ENCODE data around the gene ACVR1.

Gene ACVR1

DNA sequence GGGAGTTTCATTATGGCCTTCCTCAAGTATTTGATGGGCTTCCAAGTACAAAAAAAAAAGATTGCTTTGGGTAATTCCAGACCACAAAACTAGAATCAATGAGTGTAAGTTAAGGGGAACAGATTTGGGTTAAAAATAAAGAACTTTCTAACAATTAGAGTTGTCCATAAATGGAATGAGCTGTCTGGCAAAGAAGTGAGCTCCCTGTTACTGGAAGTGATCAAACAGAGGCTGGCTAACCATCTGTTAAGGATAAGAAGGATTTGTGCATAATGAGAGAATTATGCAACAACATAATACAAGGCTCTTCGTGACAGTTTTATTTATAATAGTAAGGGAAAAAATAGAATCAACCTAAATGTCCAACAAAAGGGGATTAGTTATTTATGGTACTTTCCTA lies 44.6 kb upstream of the ACVR1 start:
- TF ChIP-seq CTCF (IDR thresholded peaks at IDR 0.05; ENCODE audit: low read depth, low read length): no peak
- Histone ChIP-seq H3K36me3 (no peaks in the 10 kb centered on the region), H3K27me3 (ENCODE audit: insufficient read depth, low read depth, severe bottlenecking) (no peaks in the 10 kb centered on the region), H3K9me3 (ENCODE audit: severe bottlenecking) (no peaks in the 10 kb centered on the region), H3K27ac (no peak overlapping the region), H3K4me3 (ENCODE audit: low read depth, low read length) (no peak overlapping the region)
- DNase-seq: no peak

DNA sequence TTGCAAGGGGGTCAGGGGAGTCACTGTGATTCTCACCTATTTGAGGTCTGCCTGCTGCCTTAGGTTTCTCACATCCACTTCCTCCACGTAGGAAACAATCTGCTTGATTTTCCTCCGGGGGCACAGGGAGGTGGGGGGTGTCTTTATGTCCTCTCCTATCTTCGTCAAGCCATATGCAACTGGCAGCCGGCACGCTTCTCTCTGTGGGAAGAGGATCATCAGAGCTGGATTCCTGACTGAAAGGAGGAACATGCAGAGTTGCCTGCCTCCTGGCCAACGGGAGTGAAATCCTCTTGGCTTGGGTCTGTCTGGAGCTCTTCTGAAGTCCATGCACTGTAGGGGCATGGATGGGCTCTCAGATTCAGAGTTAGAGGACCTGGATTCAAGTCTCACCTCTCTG lies 43.1 kb upstream of the ACVR1 start:
- no peaks in the 10 kb centered on the region for H3K9me3 ChIP-seq (ENCODE audit: severe bottlenecking)
- no peak overlapping the region for H3K4me3 ChIP-seq (ENCODE audit: low read depth, low read length)
- H3K27me3 ChIP-seq (ENCODE audit: insufficient read depth, low read depth, severe bottlenecking): no peaks in the 10 kb centered on the region
- DNase-seq: no peak
- TF ChIP-seq CTCF (IDR thresholded peaks at IDR 0.05; ENCODE audit: low read depth, low read length): no peak
- H3K36me3 ChIP-seq: no peaks in the 10 kb centered on the region
- no peak overlapping the region for H3K27ac ChIP-seq

DNA sequence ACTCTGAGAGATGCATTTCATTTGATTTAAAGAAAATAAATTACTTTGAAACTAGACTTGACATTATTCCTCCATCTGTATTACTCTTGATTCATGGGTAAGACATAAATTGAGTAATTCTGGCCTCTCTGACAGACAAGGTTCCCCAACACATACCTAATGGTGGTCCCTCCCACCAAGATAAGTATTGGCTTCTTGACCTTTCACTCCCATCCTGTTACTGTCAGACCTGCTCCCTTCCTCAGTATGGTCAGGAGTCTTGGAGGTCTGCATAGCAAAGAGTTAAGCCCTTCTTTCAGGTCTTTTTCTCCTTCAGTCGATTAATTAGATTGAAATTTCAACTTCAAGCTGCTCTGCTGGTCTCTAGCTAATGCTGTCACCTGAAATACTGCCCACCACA lies 42.2 kb upstream of the ACVR1 start:
- no peak for DNase-seq
- H3K4me3 ChIP-seq (ENCODE audit: low read depth, low read length): no peak overlapping the region
- no peak for TF ChIP-seq CTCF (IDR thresholded peaks at IDR 0.05; ENCODE audit: low read depth, low read length)
- no peaks in the 10 kb centered on the region for H3K9me3 ChIP-seq (ENCODE audit: severe bottlenecking)
- H3K27me3 ChIP-seq (ENCODE audit: insufficient read depth, low read depth, severe bottlenecking): no peaks in the 10 kb centered on the region
- no peaks in the 10 kb centered on the region for H3K36me3 ChIP-seq
- H3K27ac ChIP-seq: no peak overlapping the region

DNA sequence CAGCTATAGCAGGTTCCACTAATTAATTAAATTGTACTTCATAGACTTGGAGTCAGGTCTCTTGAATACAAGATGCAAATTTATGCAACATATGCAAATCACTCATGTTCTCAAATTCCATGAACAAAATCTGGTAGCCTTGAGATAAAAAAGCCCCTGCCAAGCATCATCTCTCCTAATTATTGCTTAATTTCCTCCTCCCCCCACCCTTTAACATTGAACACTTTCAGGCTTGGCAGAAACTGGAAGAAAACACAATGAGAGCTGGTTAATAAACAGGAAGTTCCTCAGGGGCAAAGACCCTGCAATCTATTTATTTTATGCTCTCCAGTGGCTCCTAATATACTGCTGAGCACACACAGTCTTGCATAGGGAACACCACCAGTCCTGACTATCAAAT lies 35.6 kb upstream of the ACVR1 start:
- H3K27me3 ChIP-seq (ENCODE audit: insufficient read depth, low read depth, severe bottlenecking): no peaks in the 10 kb centered on the region

DNA sequence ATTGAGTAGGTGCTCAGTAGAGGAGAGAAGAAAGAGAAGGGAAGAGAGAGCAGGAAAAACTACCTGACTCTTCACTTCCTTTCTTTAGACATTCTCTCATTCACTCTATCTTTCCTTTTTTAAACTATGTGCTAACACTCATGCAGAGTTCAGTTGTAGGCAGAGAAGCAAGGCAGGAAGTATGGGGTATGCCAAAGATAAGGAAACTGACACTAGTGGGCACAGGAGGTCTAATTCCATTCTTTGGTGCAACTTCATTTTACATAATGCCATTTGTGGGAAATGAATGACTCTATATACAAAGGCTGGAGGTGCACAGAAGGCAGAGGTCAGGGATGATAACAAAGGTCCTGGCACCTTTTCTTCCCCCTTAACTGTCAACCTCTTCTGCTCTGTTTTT lies 35.1 kb upstream of the ACVR1 start:
- DNase-seq: no peak
- TF ChIP-seq CTCF (IDR thresholded peaks at IDR 0.05; ENCODE audit: low read depth, low read length): no peak
- Histone ChIP-seq H3K36me3 (no peaks in the 10 kb centered on the region), H3K9me3 (ENCODE audit: severe bottlenecking) (no peaks in the 10 kb centered on the region), H3K4me3 (ENCODE audit: low read depth, low read length) (no peak overlapping the region), H3K27me3 (ENCODE audit: insufficient read depth, low read depth, severe bottlenecking) (no peaks in the 10 kb centered on the region), H3K27ac (no peak overlapping the region)

More for the DNA sequence above, 35.6 kb upstream of the ACVR1 start:
- Histone ChIP-seq H3K4me3 (ENCODE audit: low read depth, low read length) (no peak overlapping the region), H3K27ac (no peak overlapping the region), H3K36me3 (no peaks in the 10 kb centered on the region), H3K9me3 (ENCODE audit: severe bottlenecking) (no peaks in the 10 kb centered on the region)
- no peak for TF ChIP-seq CTCF (IDR thresholded peaks at IDR 0.05; ENCODE audit: low read depth, low read length)
- no peak for DNase-seq

DNA sequence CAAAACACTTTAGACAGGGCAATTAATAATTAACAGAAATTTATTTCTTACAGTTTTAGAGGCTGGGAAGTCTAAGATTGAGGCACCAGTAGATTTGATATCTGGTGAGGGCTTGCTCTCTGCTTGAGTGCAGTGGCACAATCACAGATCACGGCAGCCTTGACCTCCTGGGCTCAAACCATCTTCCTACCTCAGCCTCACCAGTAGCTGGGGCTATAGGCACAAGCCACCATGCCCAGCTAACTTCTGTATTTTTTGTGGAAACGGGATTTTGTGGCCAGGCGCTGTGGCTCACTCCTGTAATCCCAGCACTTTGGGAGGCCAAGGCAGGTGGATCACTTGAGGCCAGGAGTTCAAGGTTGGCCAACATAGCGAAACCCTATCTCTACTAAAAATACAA lies 29.0 kb upstream of the ACVR1 start:
- no peak for TF ChIP-seq CTCF (IDR thresholded peaks at IDR 0.05; ENCODE audit: low read depth, low read length)

More for the DNA sequence above, 29.0 kb upstream of the ACVR1 start:
- Histone ChIP-seq H3K36me3 (no peaks in the 10 kb centered on the region), H3K9me3 (ENCODE audit: severe bottlenecking) (no peaks in the 10 kb centered on the region), H3K27ac (no peak overlapping the region), H3K27me3 (ENCODE audit: insufficient read depth, low read depth, severe bottlenecking) (no peaks in the 10 kb centered on the region), H3K4me3 (ENCODE audit: low read depth, low read length) (no peak overlapping the region)
- DNase-seq: no peak
